K562 (cell line): ENCODE measurements around the gene ZNF280D. TPM values are rescaled to one million over a fixed set of nuclear protein-coding genes. Genes with fewer than 3 reads are reported as not detected.

ENCODE experiments used
- ATAC-seq: fragments of 200-7000 bp; cut with Tn5 transposase; 3 replicates; pipeline ENCODE4 v1.9.1; 2020; ENCODE audit warnings: moderate library complexity
- BruUV-seq: library from RNA; stranded (reverse); fragments of 400-500 nt; replicated peaks from 2 replicates; lab custom pipeline; 2021; lab: Mats Ljungman, UMichigan
- CTCF ChIA-PET: fragments of 300-600 bp; formaldehyde crosslinking; extraction: SDS; loops from one replicate; lab custom pipeline; 2021; ENCODE audit warnings: low intra/inter-chr PET ratio; lab: Yijun Ruan, JAX
- POLR2A ChIA-PET: fragments of 300-600, 350-650 bp; sonication (Branson Sonifier 250); formaldehyde crosslinking; extraction: SDS; loops from one replicate; lab custom pipeline; 2021; ENCODE audit warnings: antibody characterized with exemption, inconsistent platforms; lab: Yijun Ruan, JAX
- DNase-seq, 4 experiments: peaks; one replicate each; pipeline versions ENCODE4 v3.0.0 to v3.0.0-alpha.2; 2011 to 2018; ENCODE audit warnings: low spot score in 3 of 4, mixed read lengths in 3 of 4; ENCODE audit errors: extremely low read depth in 1 of 4
- FAIRE-seq: peaks from 2 replicates; lab custom pipeline; 2011; peaks lifted over from hg19 to GRCh38; lab: Jason Lieb, UNC
- H2AFZ ChIP-seq: 2 replicates; pipeline ENCODE4 v1.6.0; 2011; ENCODE audit warnings: low read depth, low read length, control low read depth, inconsistent platforms
- H3K27ac ChIP-seq: fragments of 200-600 bp; 3 replicates; pipeline ENCODE4 v1.8.0; 2011; ENCODE audit warnings: low read depth, mild to moderate bottlenecking, control low read depth, inconsistent platforms, low read length, moderate library complexity, mixed read lengths; ENCODE audit errors: extremely low read depth
- H3K27me3 ChIP-seq, 2 experiments: fragments of 300-600 bp in 1 of 2; 2 replicates in 1 of 2; 3 replicates in 1 of 2; pipeline versions ENCODE4 v1.6.0 to v1.8.0; 2011; ENCODE audit warnings: inconsistent platforms in 2 of 2, low read length in 2 of 2, mild to moderate bottlenecking in 1 of 2, mixed read lengths in 1 of 2, moderate library complexity in 1 of 2; ENCODE audit not compliant: control insufficient read depth in 2 of 2, insufficient read depth in 2 of 2
- H3K36me3 ChIP-seq: fragments of 300-600 bp; 3 replicates; pipeline ENCODE4 v1.8.0; 2011; ENCODE audit warnings: mild to moderate bottlenecking, low read length, inconsistent platforms; ENCODE audit not compliant: control insufficient read depth, insufficient read depth
- H3K4me1 ChIP-seq, 2 experiments: fragments of 200-600 bp in 1 of 2; replicated peaks in 1 of 2; 2 replicates in 1 of 2; 3 replicates in 1 of 2; pipeline versions ENCODE4 v1.5.1 to v1.8.0; 2011; ENCODE audit warnings: inconsistent platforms in 2 of 2, low read length in 2 of 2, mild to moderate bottlenecking in 1 of 2, mixed read lengths in 1 of 2, moderate library complexity in 1 of 2; ENCODE audit not compliant: control insufficient read depth in 2 of 2, insufficient read depth in 2 of 2
- H3K4me2 ChIP-seq: 2 replicates; pipeline ENCODE4 v1.6.1; 2011; ENCODE audit warnings: low read length, control low read depth, inconsistent platforms, mixed read lengths; ENCODE audit not compliant: insufficient read depth
- H3K4me3 ChIP-seq: fragments of 200-600 bp; sonication (generic), shearing (Covaris generic); 2 replicates; pipeline ENCODE4 v1.5.1; 2016; ENCODE audit warnings: control low read depth, inconsistent platforms
- H3K79me2 ChIP-seq: fragments of 200-600 bp; 3 replicates; pipeline ENCODE4 v1.8.0; 2011; ENCODE audit warnings: low read length, inconsistent platforms; ENCODE audit not compliant: control insufficient read depth, insufficient read depth
- H3K9ac ChIP-seq, 2 experiments: 2 replicates each; pipeline versions ENCODE4 v1.6.0 to v1.6.1; 2011; ENCODE audit warnings: low read depth in 2 of 2, low read length in 2 of 2, control low read depth in 1 of 2, inconsistent platforms in 1 of 2, mild to moderate bottlenecking in 1 of 2, mixed read lengths in 1 of 2; ENCODE audit not compliant: insufficient read depth in 1 of 2
- H3K9me1 ChIP-seq: one replicate; pipeline ENCODE4 v1.6.0; 2011; ENCODE audit warnings: inconsistent platforms, mild to moderate bottlenecking, low read length, moderate library complexity; ENCODE audit not compliant: control insufficient read depth, insufficient read depth
- H3K9me3 ChIP-seq: replicated peaks from 2 replicates; pipeline ENCODE4 v1.5.1; 2011; ENCODE audit warnings: low read depth, low read length, inconsistent platforms; ENCODE audit not compliant: control insufficient read depth, insufficient read depth
- H4K20me1 ChIP-seq: replicated peaks from 2 replicates; pipeline ENCODE4 v1.6.1; 2011; ENCODE audit warnings: low read length, inconsistent platforms, mixed read lengths; ENCODE audit not compliant: control insufficient read depth, insufficient read depth
- ZNF76 ChIP-seq: fragments of 250-450 bp; sonication (Bioruptor Pico); IDR thresholded peaks from 2 replicates; pipeline ENCODE4 v1.4.0; 2020; ENCODE audit warnings: mild to moderate bottlenecking, moderate library complexity, borderline replicate concordance
- WGBS: fragments of 100-300 bp; shearing (Covaris generic); methylation state at CpG from one replicate; pipeline ENCODE4 v1.1.6; 2016; ENCODE audit warnings: low coverage, mixed read lengths; ENCODE audit not compliant: insufficient coverage; ENCODE audit errors: missing lambda C conversion rate; 5-methylcytosine and 5-hydroxymethylcytosine counted together
- in situ Hi-C: fragments of 300-500 bp; cut with MboI; formaldehyde crosslinking; loops from 4 replicates; pipeline ENCODE4 v1.15.0; 2018; ENCODE audit warnings: inconsistent platforms, mixed read lengths
- intact Hi-C: fragments of 100-400 bp; cut with micrococcal nuclease; formaldehyde crosslinking; loops from 2 replicates; pipeline ENCODE4 v1.14.2; 2022
- polyA plus RNA-seq, 8 experiments: library from polyadenylated mRNA; depleted of rRNA in 4 of 8; stranded (reverse) in 5 of 8; unstranded in 3 of 8; fragments of >200 nt; fragmentation: Nextera tagmentation in 2 of 8; fragmentation: Illumina TruSeq in 1 of 8; extraction: Ambion mirVana in 2 of 8; extraction: Trizol in 1 of 8; gene quantifications; 2 replicates each; pipeline versions ENCODE4 v1.2.1 to v1.2.3, GENCODE V29; 2011 to 2014; ENCODE audit warnings: inconsistent platforms in 1 of 8, missing spikeins in 1 of 8
- total RNA-seq, 7 experiments: library from RNA; depleted of rRNA in 6 of 7; stranded (reverse); fragments of >200 nt in 6 of 7; fragmentation: Illumina TruSeq in 2 of 7; extraction: Trizol in 2 of 7; gene quantifications; 2 replicates each; pipeline versions ENCODE4 v1.2.1 to v1.2.3, GENCODE V29; 2011 to 2021; ENCODE audit warnings: low replicate concordance in 1 of 7
- TF ChIP-seq, protein P1 (sequence below): sonication (generic); formaldehyde crosslinking; IDR thresholded peaks from 2 replicates; pipeline ENCODE4 v1.8.0; 2022; ENCODE audit warnings: mild to moderate bottlenecking, missing genetic modification reagents
- TF ChIP-seq, protein P2 (sequence below): fragments of 200-800 bp; sonication (Bioruptor generic); IDR thresholded peaks from 2 replicates; pipeline ENCODE4 v1.6.1; 2016; ENCODE audit warnings: missing genetic modification characterization, missing compliant biosample characterization

ZNF280D gene
- total and polyA plus RNA-seq, 9 of the 15 experiments (the other 6 are each of a cell fraction or from before 2014, with no cell fraction given), result 8.3 to 21.8 (median 18.4) TPM

DNA sequence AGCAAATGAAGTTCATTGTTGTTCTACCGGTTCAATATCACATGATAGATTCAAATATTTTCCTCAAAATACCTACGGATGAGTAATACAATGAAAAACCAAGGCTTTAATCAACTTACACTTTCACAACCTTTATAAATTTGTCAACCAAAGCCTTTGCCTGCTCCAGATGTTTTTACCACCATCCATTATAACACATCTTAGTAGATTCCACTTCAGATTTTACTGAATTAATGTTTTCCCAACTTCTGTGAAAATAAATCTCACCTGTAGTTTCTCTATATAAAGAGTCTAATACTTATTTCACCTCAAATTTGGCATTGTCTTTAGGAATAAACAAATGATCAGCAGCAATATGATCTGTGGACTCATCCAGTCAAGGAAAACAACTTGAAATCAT lies 131.1 kb downstream of the ZNF280D start:
- TF ChIP-seq, protein P1, sequence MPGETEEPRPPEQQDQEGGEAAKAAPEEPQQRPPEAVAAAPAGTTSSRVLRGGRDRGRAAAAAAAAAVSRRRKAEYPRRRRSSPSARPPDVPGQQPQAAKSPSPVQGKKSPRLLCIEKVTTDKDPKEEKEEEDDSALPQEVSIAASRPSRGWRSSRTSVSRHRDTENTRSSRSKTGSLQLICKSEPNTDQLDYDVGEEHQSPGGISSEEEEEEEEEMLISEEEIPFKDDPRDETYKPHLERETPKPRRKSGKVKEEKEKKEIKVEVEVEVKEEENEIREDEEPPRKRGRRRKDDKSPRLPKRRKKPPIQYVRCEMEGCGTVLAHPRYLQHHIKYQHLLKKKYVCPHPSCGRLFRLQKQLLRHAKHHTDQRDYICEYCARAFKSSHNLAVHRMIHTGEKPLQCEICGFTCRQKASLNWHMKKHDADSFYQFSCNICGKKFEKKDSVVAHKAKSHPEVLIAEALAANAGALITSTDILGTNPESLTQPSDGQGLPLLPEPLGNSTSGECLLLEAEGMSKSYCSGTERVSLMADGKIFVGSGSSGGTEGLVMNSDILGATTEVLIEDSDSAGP (CRISPR knock-in tag), result no peak
- H3K4me1 ChIP-seq, result no peaks in the 10 kb centered on the region
- in situ Hi-C loops (no loop called here), intact Hi-C loops (no loop called here)
- ChIA-PET CTCF (no interaction called here), POLR2A (no interaction called here)
- no peak for ATAC-seq
- H4K20me1 ChIP-seq, result no peaks in the 10 kb centered on the region
- H3K9ac ChIP-seq, result no peak overlapping the region
- no peaks in the 10 kb centered on the region for H3K36me3 ChIP-seq
- H3K9me1 ChIP-seq, result no peaks in the 10 kb centered on the region
- no TSS peak for BruUV-seq
- 0% methylated on average over 2 of the region's 2 CpGs for whole genome bisulfite sequencing
- H3K79me2 ChIP-seq, result no peaks in the 10 kb centered on the region
- FAIRE-seq, result no peak
- no peaks in the 10 kb centered on the region for H3K27me3 ChIP-seq
- H3K4me2 ChIP-seq, result no peak overlapping the region
- no peak for DNase-seq
- H3K27ac ChIP-seq, result no peak overlapping the region
- no peaks in the 10 kb centered on the region; the same call in 1 of the 2 replicates for H3K9me3 ChIP-seq
- no peak overlapping the region for H3K4me3 ChIP-seq
- H2AFZ ChIP-seq, result no peak overlapping the region

DNA sequence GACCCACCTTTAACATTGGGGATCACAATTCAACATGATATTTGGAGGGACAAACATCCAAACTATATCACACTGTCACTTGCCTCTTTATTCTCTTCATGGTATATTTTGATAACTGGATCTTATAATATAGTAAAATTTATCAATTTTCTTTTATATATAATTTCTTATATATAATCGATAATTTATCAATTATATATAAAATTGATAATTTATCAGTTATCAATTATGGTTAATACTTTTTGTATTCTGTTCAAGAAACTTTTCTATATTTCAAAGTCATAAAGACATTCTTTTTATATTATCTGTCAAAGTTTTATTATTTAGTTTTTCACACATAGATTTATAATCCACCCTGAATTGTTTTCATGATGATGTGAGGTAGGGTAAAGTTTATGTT lies 132.9 kb downstream of the ZNF280D start:
- Histone ChIP-seq H3K36me3 (no peaks in the 10 kb centered on the region), H3K79me2 (no peaks in the 10 kb centered on the region), H3K4me2 (no peak overlapping the region), H3K4me1 (no peaks in the 10 kb centered on the region), H4K20me1 (no peaks in the 10 kb centered on the region), H2AFZ (no peak overlapping the region), H3K9ac (no peak overlapping the region), H3K4me3 (no peak overlapping the region), H3K9me3 (no peaks in the 10 kb centered on the region; the same call in 1 of the 2 replicates), H3K27me3 (no peaks in the 10 kb centered on the region), H3K27ac (no peak overlapping the region), H3K9me1 (no peaks in the 10 kb centered on the region)
- no peak for ATAC-seq
- intact Hi-C loops, result no loop called here
- WGBS, result 0% methylated on average over 1 of the region's 1 CpG
- no TSS peak for BruUV-seq
- POLR2A ChIA-PET, result no interaction called here
- FAIRE-seq, result no peak
- TF ChIP-seq, protein P2, sequence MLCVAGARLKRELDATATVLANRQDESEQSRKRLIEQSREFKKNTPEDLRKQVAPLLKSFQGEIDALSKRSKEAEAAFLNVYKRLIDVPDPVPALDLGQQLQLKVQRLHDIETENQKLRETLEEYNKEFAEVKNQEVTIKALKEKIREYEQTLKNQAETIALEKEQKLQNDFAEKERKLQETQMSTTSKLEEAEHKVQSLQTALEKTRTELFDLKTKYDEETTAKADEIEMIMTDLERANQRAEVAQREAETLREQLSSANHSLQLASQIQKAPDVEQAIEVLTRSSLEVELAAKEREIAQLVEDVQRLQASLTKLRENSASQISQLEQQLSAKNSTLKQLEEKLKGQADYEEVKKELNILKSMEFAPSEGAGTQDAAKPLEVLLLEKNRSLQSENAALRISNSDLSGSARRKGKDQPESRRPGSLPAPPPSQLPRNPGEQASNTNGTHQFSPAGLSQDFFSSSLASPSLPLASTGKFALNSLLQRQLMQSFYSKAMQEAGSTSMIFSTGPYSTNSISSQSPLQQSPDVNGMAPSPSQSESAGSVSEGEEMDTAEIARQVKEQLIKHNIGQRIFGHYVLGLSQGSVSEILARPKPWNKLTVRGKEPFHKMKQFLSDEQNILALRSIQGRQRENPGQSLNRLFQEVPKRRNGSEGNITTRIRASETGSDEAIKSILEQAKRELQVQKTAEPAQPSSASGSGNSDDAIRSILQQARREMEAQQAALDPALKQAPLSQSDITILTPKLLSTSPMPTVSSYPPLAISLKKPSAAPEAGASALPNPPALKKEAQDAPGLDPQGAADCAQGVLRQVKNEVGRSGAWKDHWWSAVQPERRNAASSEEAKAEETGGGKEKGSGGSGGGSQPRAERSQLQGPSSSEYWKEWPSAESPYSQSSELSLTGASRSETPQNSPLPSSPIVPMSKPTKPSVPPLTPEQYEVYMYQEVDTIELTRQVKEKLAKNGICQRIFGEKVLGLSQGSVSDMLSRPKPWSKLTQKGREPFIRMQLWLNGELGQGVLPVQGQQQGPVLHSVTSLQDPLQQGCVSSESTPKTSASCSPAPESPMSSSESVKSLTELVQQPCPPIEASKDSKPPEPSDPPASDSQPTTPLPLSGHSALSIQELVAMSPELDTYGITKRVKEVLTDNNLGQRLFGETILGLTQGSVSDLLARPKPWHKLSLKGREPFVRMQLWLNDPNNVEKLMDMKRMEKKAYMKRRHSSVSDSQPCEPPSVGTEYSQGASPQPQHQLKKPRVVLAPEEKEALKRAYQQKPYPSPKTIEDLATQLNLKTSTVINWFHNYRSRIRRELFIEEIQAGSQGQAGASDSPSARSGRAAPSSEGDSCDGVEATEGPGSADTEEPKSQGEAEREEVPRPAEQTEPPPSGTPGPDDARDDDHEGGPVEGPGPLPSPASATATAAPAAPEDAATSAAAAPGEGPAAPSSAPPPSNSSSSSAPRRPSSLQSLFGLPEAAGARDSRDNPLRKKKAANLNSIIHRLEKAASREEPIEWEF (CRISPR knock-in tag), result peak; percentile 96
- no peak for TF ChIP-seq ZNF76
- CTCF ChIA-PET, result no interaction called here
- DNase-seq, result no peak
- in situ Hi-C loops, result no loop called here
